DLD1 (cell line): ENCODE data around the gene ACVR1B.

ENCODE experiments used
- in situ Hi-C: cut with HindIII; loops from 2 replicates; pipeline ENCODE4 v1.10.0; 2017; ENCODE audit warnings: low sequenced_read_pairs

Gene ACVR1B

DNA sequence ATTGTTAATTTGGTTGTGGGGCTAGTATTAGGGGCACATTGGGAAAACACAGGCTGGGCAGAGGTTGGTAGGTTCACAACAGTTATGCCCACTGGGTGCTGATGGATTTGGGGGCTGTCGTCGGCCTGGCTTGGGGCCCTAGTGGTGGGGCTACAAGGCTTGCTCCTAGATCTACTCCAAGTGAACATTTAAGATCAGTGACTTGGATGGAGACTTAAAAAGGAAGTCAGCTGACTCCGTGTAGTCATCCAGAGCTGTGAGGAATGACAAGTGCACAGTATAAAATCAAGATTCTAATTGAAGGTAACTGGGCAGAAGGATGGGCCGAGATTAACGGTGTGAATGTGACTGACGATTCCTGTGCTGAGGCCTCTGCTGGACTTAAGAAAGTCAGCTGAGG lies 86.9 kb downstream of the ACVR1B start:
- in situ Hi-C loops = loop anchor here (10.0 kb wide), 1 partner anchor 56 kb away; no protein-coding TSS in a partner anchor

DNA sequence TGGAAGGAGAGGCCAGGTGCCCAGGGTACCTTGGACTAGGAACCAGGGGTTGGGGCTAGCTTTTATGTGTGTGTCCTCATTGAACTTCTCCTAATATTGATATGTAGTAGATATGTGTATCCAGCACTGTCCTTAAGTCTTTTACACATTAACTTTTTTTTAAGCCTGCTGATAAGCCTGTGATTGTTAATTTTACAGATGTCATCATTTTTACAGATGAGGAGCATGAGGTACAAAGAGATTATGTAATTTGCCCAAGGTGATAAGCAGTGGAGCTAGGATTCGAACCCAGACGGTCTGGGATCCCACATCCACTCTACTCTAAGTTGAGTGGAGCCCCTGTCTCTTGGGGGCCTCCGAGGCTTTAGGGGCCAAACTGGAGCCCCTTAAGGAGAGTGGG lies 89.5 kb downstream of the ACVR1B start:
- in situ Hi-C loops = no loop called here

DNA sequence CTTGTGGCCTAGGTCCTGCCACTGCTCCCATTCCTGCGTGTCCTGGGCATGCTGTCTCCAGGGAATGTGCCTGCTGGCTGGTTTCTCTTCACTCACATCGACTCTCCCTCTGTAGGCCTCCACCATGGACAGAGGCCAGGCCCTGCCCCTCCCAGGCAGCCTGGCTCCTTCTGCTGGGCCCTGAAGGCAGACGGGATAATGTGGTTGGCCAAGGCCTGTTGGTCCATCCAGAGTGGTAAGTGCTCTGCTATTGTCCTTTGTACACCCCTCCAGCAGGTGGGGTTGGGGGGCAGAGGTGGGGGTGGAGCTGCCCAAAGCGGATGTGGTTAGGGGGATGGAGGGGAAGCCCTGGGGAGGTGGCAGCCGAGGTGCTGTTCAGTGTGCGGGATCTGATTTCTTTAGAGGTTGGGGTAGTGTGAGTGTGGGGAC lies 90.2 kb downstream of the ACVR1B start:
- in situ Hi-C loops = no loop called here

DNA sequence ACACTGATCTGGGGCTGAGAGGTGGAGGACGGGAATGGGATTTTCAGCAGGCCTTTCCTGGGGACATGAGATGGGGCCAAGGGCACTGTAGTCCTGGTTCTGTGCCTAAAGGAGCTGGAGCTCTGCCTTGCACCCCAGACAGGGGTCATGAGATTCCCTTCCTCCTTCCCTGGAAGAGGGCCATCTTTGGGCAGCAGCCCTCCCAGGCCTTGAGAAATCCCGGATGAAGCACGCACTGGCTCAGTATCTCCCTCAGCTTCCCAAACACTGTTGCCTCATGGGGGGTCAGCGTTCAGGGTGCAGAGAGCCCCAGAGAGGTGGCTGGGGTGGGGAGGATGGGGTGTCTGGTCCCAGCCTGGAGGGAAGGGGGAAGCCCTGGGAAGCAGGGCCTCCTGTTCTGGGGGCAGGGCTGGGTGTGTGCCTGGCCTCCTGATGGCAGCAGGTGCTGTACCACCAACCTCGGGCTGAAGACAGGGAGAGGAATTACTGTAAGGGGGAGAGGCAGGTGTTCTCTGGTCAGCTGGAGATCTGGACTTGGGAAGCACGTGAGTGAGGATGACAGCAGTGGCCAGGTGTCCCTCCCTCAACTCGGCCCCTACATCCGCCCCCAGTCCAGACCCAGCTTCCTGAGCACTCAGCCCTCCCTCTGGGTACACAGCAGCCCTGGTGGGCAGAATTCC lies 91.3 kb downstream of the ACVR1B start:
- in situ Hi-C loops = no loop called here

DNA sequence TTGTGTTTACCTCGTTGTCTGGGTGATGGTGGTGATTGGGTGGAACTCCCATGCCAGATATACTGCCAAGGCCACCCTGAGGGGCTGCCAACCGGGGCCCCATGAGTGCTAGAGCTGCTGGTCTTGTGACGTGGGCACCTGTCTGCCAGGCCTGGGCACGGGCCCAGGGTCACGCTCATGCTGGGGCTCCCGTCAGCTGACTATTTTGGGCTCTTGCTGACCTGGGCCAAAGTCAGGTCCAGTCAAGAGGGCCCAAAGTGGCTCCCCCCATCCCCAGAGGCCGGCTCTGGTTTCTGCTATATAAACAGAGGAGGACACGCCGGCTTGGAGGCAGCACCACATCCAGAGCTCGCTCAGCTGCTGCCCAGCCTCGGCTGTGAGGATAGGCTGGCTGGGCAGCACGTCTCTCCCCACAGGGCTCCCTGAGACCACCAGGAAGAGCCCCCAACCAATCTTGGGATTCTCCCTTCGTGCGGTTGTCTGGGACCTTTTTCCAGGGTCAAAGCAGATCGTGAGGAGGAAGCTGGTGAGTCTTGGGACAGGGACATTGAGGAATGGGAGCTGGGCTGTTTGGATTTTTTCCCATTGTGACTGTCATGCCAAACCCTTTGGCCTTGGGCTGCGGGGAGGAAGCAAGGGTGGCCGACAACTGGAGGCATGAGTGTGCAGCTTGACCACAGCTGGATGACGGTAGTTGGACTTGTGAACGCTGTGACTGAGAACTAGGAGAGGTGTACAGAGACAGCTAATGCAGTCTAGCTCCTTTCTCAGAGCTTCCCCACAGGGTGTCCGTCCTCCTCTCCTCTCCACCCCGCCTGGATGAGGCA lies 92.1 kb downstream of the ACVR1B start:
- in situ Hi-C loops = no loop called here

DNA sequence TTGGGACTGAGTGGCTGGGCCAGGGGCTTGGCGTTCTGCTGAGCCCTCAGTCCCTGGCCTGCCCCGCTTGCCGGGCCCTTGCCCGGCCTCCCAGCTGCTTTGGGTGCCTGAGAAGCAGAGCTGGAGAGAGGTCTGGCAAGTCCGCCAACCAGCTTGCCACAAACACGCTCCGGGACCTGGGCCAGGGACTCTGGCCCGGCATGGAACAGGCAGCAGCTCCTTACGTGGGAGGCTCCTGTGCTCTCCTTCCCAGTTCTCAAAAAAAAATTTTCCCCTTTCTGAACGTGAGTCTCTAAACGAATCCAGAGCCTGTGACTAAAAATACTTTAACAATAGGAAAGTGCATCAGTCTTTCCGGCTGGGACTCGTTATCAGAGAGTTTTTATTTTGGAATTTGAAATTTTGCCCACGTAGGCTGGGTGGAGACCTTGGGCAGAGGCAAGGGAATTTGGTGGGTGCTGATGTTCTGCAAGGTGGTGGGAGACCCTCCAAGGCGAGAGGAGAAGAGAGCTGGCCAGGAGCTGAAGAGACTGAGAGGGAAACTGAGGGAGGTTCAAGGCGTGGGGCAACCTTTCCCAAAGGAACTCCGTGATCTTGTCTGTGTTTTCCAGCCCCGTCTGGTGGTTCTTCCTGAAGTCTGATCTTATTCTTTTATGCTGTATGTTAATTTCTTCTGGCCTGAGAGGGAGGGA lies 92.9 kb downstream of the ACVR1B start:
- in situ Hi-C loops = no loop called here

DNA sequence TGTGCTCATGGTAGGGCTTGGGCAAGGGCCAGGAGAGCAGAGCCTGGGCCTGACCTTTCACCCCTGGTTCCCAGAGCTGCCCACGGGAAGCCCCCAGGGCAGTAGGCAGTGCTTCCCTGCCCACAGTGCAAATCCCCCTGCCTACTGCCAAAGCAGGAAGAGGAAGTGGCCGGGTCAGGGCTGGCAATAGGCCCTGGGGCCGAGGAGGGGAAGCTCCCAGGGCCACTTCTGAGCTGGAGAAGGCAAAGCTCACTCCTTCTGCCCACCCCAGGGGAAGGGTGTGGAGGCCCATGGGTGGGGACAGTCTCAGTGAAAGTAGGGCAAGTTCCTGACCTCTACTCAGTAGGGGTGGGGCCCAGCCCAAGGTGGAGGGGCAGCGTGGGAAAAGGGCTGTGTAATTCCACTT lies 94.3 kb downstream of the ACVR1B start:
- in situ Hi-C loops = no loop called here
